GM23338 (cell line): ENCODE results near the gene SERGEF. TPM values are rescaled to one million over a fixed set of nuclear protein-coding genes. Genes with fewer than 3 reads are reported as not detected.

Experiments used
- ATAC-seq: fragments of 200-7000 bp; cut with Tn5 transposase; 3 replicates; pipeline ENCODE4 v1.9.1; 2020
- DNase-seq: peaks from one replicate; pipeline ENCODE4 v3.0.0-alpha.2; 2015; ENCODE audit warnings: low spot score
- H2AFZ ChIP-seq: fragments of 200-600 bp; sonication (generic); 2 replicates; pipeline ENCODE4 v1.8.0; 2016; ENCODE audit warnings: antibody characterized with exemption, mild to moderate bottlenecking, moderate library complexity
- H3F3A ChIP-seq: fragments of 200-600 bp; sonication (generic); replicated peaks from 2 replicates; pipeline ENCODE4 v1.8.0; 2017; ENCODE audit warnings: antibody characterized with exemption, mixed run types, low read depth
- H3K27ac ChIP-seq: fragments of 200-600 bp; sonication (generic); 2 replicates; pipeline ENCODE4 v1.6.1; 2016; ENCODE audit warnings: low read depth
- H3K27me3 ChIP-seq: fragments of 200-600 bp; sonication (generic); 2 replicates; pipeline ENCODE4 v1.8.0; 2016; ENCODE audit warnings: mild to moderate bottlenecking, mixed run types, moderate library complexity; ENCODE audit not compliant: insufficient read depth
- H3K36me3 ChIP-seq: fragments of 200-600 bp; sonication (generic); 2 replicates; pipeline ENCODE4 v1.8.0; 2016; ENCODE audit warnings: mild to moderate bottlenecking; ENCODE audit not compliant: insufficient read depth
- H3K4me1 ChIP-seq: fragments of 200-600 bp; sonication (generic); 2 replicates; pipeline ENCODE4 v1.8.0; 2016; ENCODE audit warnings: mild to moderate bottlenecking, moderate library complexity; ENCODE audit not compliant: insufficient read depth
- H3K4me2 ChIP-seq: fragments of 200-600 bp; sonication (generic); 2 replicates; pipeline ENCODE4 v1.7.1; 2017; ENCODE audit warnings: mixed run types
- H3K4me3 ChIP-seq: fragments of 200-600 bp; sonication (generic); 2 replicates; pipeline ENCODE4 v1.6.1; 2016; ENCODE audit warnings: mixed run types
- H3K79me2 ChIP-seq: fragments of 200-600 bp; sonication (generic); replicated peaks from 2 replicates; pipeline ENCODE4 v1.8.0; 2017; ENCODE audit warnings: mild to moderate bottlenecking; ENCODE audit not compliant: insufficient read depth
- H3K9me2 ChIP-seq: fragments of 200-600 bp; sonication (generic); 2 replicates; pipeline ENCODE4 v1.8.0; 2017; ENCODE audit not compliant: insufficient read depth
- H4K20me1 ChIP-seq: fragments of 200-600 bp; sonication (generic); replicated peaks from 2 replicates; pipeline ENCODE4 v1.8.0; 2017; ENCODE audit warnings: mild to moderate bottlenecking; ENCODE audit not compliant: insufficient read depth
- H3K27ac Mint-ChIP-seq: 2 replicates; pipeline ENCODE4 v1.8.0; 2020; ENCODE audit warnings: inconsistent platforms, mild to moderate bottlenecking, moderate library complexity, mixed read lengths
- H3K27me3 Mint-ChIP-seq: 3 replicates; pipeline ENCODE4 v1.8.0; 2022; ENCODE audit warnings: low read depth, mild to moderate bottlenecking, moderate library complexity, mixed read lengths, inconsistent platforms; ENCODE audit not compliant: insufficient read depth, poor library complexity
- H3K36me3 Mint-ChIP-seq: 3 replicates; pipeline ENCODE4 v1.8.0; 2021; ENCODE audit warnings: low read depth, mild to moderate bottlenecking, inconsistent platforms, moderate library complexity, mixed read lengths
- H3K4me1 Mint-ChIP-seq: 3 replicates; pipeline ENCODE4 v1.8.0; 2020; ENCODE audit warnings: mild to moderate bottlenecking, inconsistent platforms, mixed read lengths
- H3K4me3 Mint-ChIP-seq: 3 replicates; pipeline ENCODE4 v1.8.0; 2021; ENCODE audit warnings: moderate library complexity, mild to moderate bottlenecking, inconsistent platforms, mixed read lengths
- H3K9me3 Mint-ChIP-seq: 3 replicates; pipeline ENCODE4 v1.8.0; 2020; ENCODE audit warnings: moderate library complexity, mild to moderate bottlenecking, inconsistent platforms, mixed read lengths
- CREB1 ChIP-seq: fragments of 250-450 bp; sonication (Bioruptor Pico); IDR thresholded peaks from 2 replicates; pipeline ENCODE4 v1.5.0; 2020; ENCODE audit warnings: low read depth, mild to moderate bottlenecking, moderate library complexity
- CTCF ChIP-seq, 2 experiments: fragments of 200-600 bp in 1 of 2; sonication (generic) in 1 of 2; conservative IDR thresholded peaks; 2 replicates each; pipeline versions ENCODE4 v1.5.1 to v1.6.1; 2016 to 2017; ENCODE audit warnings: antibody characterized with exemption in 2 of 2, low read depth in 2 of 2, mild to moderate bottlenecking in 2 of 2, moderate library complexity in 1 of 2
- ETS1 ChIP-seq: IDR thresholded peaks from 2 replicates; pipeline ENCODE4 v1.6.1; 2016; ENCODE audit warnings: antibody characterized with exemption
- EZH2 ChIP-seq: fragments of 200-600 bp; sonication (generic); IDR thresholded peaks from one replicate; pipeline ENCODE4 v1.8.0; 2017; ENCODE audit warnings: antibody characterized with exemption, mild to moderate bottlenecking, low read depth; ENCODE audit not compliant: unreplicated experiment
- EZH2phosphoT487 ChIP-seq: fragments of 200-600 bp; sonication (generic); IDR thresholded peaks from one replicate; pipeline ENCODE4 v1.8.1; 2018; ENCODE audit warnings: antibody characterized with exemption; ENCODE audit not compliant: unreplicated experiment
- JUNB ChIP-seq: IDR thresholded peaks from one replicate; pipeline ENCODE4 v1.6.1; 2016; ENCODE audit warnings: antibody characterized with exemption; ENCODE audit not compliant: unreplicated experiment
- NANOG ChIP-seq: IDR thresholded peaks from 2 replicates; pipeline ENCODE4 v1.6.1; 2016; ENCODE audit warnings: antibody characterized with exemption, borderline replicate concordance
- POLR2AphosphoS5 ChIP-seq: IDR thresholded peaks from 2 replicates; pipeline ENCODE4 v1.6.1; 2016; ENCODE audit warnings: antibody characterized with exemption, low read depth
- REST ChIP-seq: IDR thresholded peaks from one replicate; pipeline ENCODE4 v1.6.1; 2018; ENCODE audit warnings: antibody characterized with exemption; ENCODE audit not compliant: unreplicated experiment
- STAT1 ChIP-seq: IDR thresholded peaks from one replicate; pipeline ENCODE4 v1.6.1; 2016; ENCODE audit warnings: antibody characterized with exemption; ENCODE audit not compliant: unreplicated experiment
- ZNF114 ChIP-seq: fragments of 250-450 bp; sonication (Bioruptor Pico); IDR thresholded peaks from 2 replicates; pipeline ENCODE4 v1.5.0; 2020; ENCODE audit warnings: mild to moderate bottlenecking, moderate library complexity
- ZNF331 ChIP-seq: fragments of 250-450 bp; sonication (Bioruptor Pico); IDR thresholded peaks from 2 replicates; pipeline ENCODE4 v1.5.0; 2020; ENCODE audit warnings: low read depth, mild to moderate bottlenecking, moderate library complexity
- ZNF462 ChIP-seq: fragments of 250-450 bp; sonication (Bioruptor Pico); IDR thresholded peaks from 2 replicates; pipeline ENCODE4 v1.5.0; 2020; ENCODE audit warnings: mild to moderate bottlenecking, moderate library complexity
- polyA plus RNA-seq: library from polyadenylated mRNA; unstranded; fragments of >200 nt; fragmentation: Nextera tagmentation; extraction: Ambion mirVana; gene quantifications from 2 replicates; pipeline ENCODE4 v1.2.1, GENCODE V29; 2016
- total RNA-seq: library from RNA; depleted of rRNA; stranded (reverse); fragments of >200 nt; shearing (Covaris generic); gene quantifications from 2 replicates; pipeline ENCODE4 v1.2.3, GENCODE V29; 2014

Gene SERGEF
- total and polyA plus RNA-seq, 2 experiments from 2014 or later: 24.2 to 27.9 TPM

GRCh38 chr11:17976651-17977050 is 36.2 kb downstream of the SERGEF start:
- no peak overlapping the region for H3K4me3 Mint-ChIP-seq
- Histone ChIP-seq H3K4me3 (no peak overlapping the region), H3K79me2 (no peaks in the 10 kb centered on the region), H4K20me1 (0 out of 2 replicates have a peak, but pooled peaks cover 5% of the 10 kb centered on the region), H3F3A (no peaks in the 10 kb centered on the region), H3K4me1 (no peaks in the 10 kb centered on the region), H3K36me3 (no peaks in the 10 kb centered on the region), H3K27me3 (no peaks in the 10 kb centered on the region), H3K9me2 (no peaks in the 10 kb centered on the region), H3K4me2 (no peak overlapping the region), H2AFZ (no peak overlapping the region), H3K27ac (no peak overlapping the region)
- peaks cover 10% of the 10 kb centered on the region for H3K36me3 Mint-ChIP-seq
- DNase-seq (no peak), ATAC-seq (no peak)
- H3K27me3 Mint-ChIP-seq: peaks cover 2% of the 10 kb centered on the region
- H3K4me1 Mint-ChIP-seq: peaks cover 6% of the 10 kb centered on the region; the same call in 2 of the 3 replicates
- H3K27ac Mint-ChIP-seq: no peak overlapping the region
- TF ChIP-seq REST: no peak
- no peak for TF ChIP-seq EZH2phosphoT487
- TF ChIP-seq ZNF114 (CRISPR knock-in tag): no peak
- no peak for TF ChIP-seq POLR2AphosphoS5
- TF ChIP-seq ZNF462: no peak
- no peak for TF ChIP-seq STAT1
- TF ChIP-seq CREB1 (CRISPR knock-in tag): no peak
- no peak for TF ChIP-seq JUNB
- TF ChIP-seq NANOG: no peak
- no peak for TF ChIP-seq ETS1
- no peak for TF ChIP-seq ZNF331 (CRISPR knock-in tag)
- TF ChIP-seq EZH2: no peak
- TF ChIP-seq CTCF (conservative IDR thresholded peaks at IDR 0.05; ENCODE audit: low read depth in 2 of 2): no peak
- no peaks in the 10 kb centered on the region for H3K9me3 Mint-ChIP-seq
